GM12891 (cell line): ENCODE results near the gene CD244.

Experiments used
- POLR2A ChIP-seq: IDR thresholded peaks from 2 replicates; pipeline ENCODE4 v1.6.1; 2011; ENCODE audit warnings: low read depth, low read length, control low read depth
- POLR2AphosphoS5 ChIP-seq: IDR thresholded peaks from 2 replicates; pipeline ENCODE4 v1.6.1; 2011; ENCODE audit warnings: low read depth, low read length, control low read depth
- SPI1 ChIP-seq: IDR thresholded peaks from 2 replicates; pipeline ENCODE4 v1.6.1; 2011; ENCODE audit warnings: low read depth, low read length, control low read depth
- TAF1 ChIP-seq: IDR thresholded peaks from 2 replicates; pipeline ENCODE4 v1.6.1; 2011; ENCODE audit warnings: low read depth, low read length, control low read depth

- TF ChIP-seq TAF1 (no peak), POLR2AphosphoS5 (no peak), POLR2A (no peak), SPI1 (no peak)
Measured at GRCh38 chr1:160888926-160889325, 26.2 kb upstream of the CD244 start.
